ENCODE results near the gene VDAC1.

The VDAC1 gene, protein sequence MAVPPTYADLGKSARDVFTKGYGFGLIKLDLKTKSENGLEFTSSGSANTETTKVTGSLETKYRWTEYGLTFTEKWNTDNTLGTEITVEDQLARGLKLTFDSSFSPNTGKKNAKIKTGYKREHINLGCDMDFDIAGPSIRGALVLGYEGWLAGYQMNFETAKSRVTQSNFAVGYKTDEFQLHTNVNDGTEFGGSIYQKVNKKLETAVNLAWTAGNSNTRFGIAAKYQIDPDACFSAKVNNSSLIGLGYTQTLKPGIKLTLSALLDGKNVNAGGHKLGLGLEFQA

DNA sequence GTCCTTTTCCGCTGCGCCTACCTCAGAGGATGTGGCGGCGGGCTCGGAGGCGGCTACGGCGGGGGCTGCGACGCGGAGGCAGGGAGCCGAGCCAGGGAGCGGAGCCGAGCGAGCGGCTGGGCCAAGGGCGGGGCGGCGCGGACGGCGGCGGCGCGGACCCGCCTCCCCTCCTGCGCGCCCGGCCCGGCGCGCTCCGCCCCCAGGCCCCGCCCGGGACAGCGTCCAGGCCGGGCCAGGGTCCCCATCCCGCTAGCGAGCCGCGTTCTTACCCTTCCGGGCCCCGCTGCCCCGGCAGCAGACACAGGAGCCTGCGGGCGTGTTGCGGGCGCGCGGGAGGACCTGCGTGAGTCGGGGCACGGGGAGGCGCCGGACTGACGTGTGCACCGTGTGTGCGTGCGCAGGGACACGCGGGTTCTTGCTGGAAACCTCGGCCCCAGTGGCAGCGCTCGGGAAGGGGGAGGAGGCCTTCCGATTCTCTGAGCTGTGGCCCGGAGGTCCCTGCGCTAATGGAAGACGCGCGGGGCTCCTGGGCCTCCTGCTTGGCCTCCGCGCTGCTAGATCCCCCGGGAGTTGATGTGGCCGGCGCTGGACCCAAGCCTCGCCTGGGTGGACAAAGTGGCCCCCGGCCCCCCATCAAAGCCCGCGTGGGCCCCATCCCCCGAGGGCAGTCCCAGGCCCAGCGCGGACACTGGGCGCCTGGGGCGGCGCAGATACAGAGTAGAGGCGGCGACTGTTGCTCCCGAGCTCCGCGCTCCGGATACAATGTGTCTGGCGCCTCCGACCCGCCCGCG, at the start of gene VDAC1:
Gene VDAC1, minus strand, starts transcription at position 350 of the 791 bp plus-strand sequence. CDS start 11,963 bp downstream, outside the sequence.
- H3K4me3 ChIP-seq (ENCODE audit: low read length): peak within 1 kb of the TSS; percentile 68
- DNase-seq (ENCODE audit: low read depth): peak; percentile 93
- TF ChIP-seq, protein P1, sequence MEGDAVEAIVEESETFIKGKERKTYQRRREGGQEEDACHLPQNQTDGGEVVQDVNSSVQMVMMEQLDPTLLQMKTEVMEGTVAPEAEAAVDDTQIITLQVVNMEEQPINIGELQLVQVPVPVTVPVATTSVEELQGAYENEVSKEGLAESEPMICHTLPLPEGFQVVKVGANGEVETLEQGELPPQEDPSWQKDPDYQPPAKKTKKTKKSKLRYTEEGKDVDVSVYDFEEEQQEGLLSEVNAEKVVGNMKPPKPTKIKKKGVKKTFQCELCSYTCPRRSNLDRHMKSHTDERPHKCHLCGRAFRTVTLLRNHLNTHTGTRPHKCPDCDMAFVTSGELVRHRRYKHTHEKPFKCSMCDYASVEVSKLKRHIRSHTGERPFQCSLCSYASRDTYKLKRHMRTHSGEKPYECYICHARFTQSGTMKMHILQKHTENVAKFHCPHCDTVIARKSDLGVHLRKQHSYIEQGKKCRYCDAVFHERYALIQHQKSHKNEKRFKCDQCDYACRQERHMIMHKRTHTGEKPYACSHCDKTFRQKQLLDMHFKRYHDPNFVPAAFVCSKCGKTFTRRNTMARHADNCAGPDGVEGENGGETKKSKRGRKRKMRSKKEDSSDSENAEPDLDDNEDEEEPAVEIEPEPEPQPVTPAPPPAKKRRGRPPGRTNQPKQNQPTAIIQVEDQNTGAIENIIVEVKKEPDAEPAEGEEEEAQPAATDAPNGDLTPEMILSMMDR (conservative IDR thresholded peaks at IDR 0.05; ENCODE audit: low read length): no peak; the same call in 1 of the 2 replicates

DNA sequence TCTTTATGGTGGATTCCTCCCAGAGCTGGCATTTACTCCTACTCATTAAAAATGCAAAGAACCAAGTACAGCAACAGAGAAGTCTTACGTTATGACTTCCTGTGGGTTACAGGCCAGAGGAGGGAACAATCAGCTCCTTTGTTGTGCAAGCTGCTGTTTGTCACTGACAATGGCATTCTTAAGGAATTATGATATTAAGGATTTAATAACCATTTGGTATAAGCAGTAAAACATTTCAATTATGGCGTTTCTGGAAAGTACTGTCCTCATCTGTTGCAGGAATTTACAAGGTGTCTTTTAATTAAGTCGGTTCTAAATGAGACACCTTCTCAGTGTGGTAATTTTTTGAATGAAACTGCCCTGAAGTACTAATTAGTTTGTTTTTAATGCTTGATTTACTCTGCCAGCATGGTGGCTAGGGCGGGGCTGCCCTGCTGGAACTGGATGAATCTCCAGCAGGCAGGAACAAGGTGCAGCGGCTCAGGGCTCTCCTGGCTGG, 49.1 kb upstream of the VDAC1 start:
- TF ChIP-seq, protein P1 (conservative IDR thresholded peaks at IDR 0.05; ENCODE audit: low read length): no peak
- peak; percentile 40 for DNase-seq (ENCODE audit: low read depth)
- no peak overlapping the region for H3K4me3 ChIP-seq (ENCODE audit: low read length)

DNA sequence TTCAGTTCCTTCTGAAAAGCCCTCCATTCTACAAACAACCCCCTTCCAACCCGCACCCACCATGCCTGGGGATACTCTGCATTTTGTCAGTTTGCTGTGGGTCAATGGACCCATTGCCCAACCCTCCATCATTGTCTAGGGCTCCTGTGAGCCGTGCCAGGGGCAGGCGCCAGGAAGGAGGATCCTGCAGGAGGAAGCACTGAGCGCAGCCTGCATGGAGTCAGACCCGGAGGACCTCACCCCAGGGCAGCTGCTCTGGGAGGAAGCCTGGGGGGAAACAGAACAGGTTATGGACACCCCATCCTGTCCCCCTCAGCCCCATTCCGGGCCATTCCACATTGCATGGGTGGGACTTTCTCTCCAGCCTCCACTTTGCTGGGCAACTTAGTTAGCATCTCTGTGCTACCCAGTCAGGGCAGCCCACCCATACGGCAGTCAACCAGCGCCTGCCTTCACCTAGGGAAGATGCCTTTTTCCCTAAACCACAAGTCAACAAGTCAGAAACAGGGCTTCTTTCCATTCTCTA, 48.6 kb upstream of the VDAC1 start:
- H3K4me3 ChIP-seq (ENCODE audit: low read length): no peak overlapping the region
- TF ChIP-seq, protein P1 (conservative IDR thresholded peaks at IDR 0.05; ENCODE audit: low read length): no peak
- DNase-seq (ENCODE audit: low read depth): no peak

DNA sequence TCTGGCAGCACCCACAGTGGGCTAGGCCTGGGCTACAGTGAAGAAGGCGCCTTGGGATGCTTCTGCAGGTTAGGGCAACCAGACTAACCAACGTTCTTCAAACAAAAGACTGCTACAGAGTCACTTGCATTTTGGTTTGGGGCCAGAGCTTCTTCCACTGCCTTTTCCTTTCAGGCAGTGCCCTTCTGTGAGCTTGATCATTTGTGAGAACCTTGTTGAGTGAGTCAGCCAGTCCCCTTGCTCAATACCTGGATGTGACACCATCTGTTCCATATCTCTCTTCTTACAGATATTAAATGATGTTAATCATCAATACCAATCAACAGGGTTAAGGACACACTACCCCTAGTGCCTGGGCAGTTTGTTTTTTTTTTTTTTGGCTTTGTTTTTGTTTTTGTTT, 46.5 kb upstream of the VDAC1 start:
- H3K4me3 ChIP-seq (ENCODE audit: low read length): no peak overlapping the region
- peak; percentile 25 for DNase-seq (ENCODE audit: low read depth)
- TF ChIP-seq, protein P1 (conservative IDR thresholded peaks at IDR 0.05; ENCODE audit: low read length): no peak

DNA sequence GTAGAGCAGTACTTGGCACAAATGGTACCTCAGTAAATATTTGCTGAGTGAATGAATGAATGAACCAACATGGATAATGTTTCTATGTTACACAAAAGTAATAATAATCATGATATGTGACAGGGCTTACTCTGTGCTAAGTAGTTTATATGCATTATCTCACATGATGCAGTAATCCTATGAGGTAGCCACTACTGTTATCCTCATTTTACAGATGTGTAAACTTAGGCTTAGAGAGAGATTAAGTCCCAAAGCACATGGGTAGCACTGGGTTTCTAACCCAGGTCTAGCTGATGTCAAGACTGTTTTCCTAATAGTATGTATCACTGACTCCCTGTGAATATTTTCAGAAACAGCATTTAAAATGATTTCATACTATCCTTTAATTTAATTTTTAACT, 44.1 kb upstream of the VDAC1 start:
- TF ChIP-seq, protein P1 (conservative IDR thresholded peaks at IDR 0.05; ENCODE audit: low read length): no peak
- DNase-seq (ENCODE audit: low read depth): no peak
- no peak overlapping the region for H3K4me3 ChIP-seq (ENCODE audit: low read length)

DNA sequence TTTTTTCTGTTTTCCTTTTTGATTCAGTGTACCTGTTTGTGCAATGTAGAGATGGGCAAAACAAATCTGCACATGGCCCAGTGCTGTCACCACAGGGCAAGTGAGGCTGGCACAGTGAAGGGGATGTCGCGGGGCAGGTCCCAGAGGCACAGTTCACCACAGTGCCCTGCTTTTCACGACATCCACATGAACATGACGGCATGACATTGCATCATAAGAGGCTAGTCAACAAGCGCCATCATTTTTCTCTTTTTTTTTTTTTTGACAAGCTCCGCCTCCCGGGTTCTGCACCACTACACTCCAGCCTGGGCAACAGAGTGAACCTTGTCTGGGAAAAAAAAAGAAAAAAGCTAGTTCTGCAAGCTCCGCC, 42.9 kb upstream of the VDAC1 start:
- TF ChIP-seq, protein P1 (conservative IDR thresholded peaks at IDR 0.05; ENCODE audit: low read length): no peak
- DNase-seq (ENCODE audit: low read depth): no peak
- H3K4me3 ChIP-seq (ENCODE audit: low read length): no peak overlapping the region
